ENCODE data around the gene ZNF335.

The ZNF335 gene

GRCh38 chr20:45970646-45971424 lies 1.2 kb downstream of the ZNF335 start:
- TF ChIP-seq CTCF (IDR thresholded peaks at IDR 0.05; ENCODE audit: borderline replicate concordance, extremely low read depth, low read length, poor library complexity, severe bottlenecking): no peak
- TF ChIP-seq EZH2 (IDR thresholded peaks at IDR 0.05; ENCODE audit: borderline replicate concordance, low read depth, low read length, severe bottlenecking): no peak
- no peak overlapping the region for H2AFZ ChIP-seq (ENCODE audit: low read depth, low read length)
- H3K4me2 ChIP-seq (ENCODE audit: insufficient read depth, low read length): peak overlapping the region; percentile 90
- H3K4me1 ChIP-seq (ENCODE audit: insufficient read depth, low read length): peaks cover 35% of the 10 kb centered on the region
- peaks cover 33% of the 10 kb centered on the region for H3K79me2 ChIP-seq (ENCODE audit: insufficient read depth, low read length)
- H4K20me1 ChIP-seq (ENCODE audit: insufficient read depth, low read length): peaks cover 5% of the 10 kb centered on the region
- peak overlapping the region; percentile 82 for H3K9ac ChIP-seq (ENCODE audit: low read depth, low read length)
- DNase-seq (no peak), ATAC-seq (ENCODE audit: insufficient read depth, low read depth) (no peak)
- H3K36me3 ChIP-seq (ENCODE audit: insufficient read depth, low read length): peaks cover 41% of the 10 kb centered on the region
- no peaks in the 10 kb centered on the region for H3K27me3 ChIP-seq (ENCODE audit: insufficient read depth, low read length, poor library complexity)
- H3K27ac ChIP-seq (ENCODE audit: low read length): peak overlapping the region; percentile 100
- H3K4me3 ChIP-seq (ENCODE audit: low read depth in 1 of 2, low read length in 2 of 2): peak overlapping the region; percentile 49 to 88
- H3K9me3 ChIP-seq (ENCODE audit: insufficient read depth, low read length, severe bottlenecking): no peaks in the 10 kb centered on the region

GRCh38 chr20:45969712-45970634 lies 2.0 kb downstream of the ZNF335 start:
- Histone ChIP-seq H3K9me3 (ENCODE audit: insufficient read depth, low read length, severe bottlenecking) (no peaks in the 10 kb centered on the region), H4K20me1 (ENCODE audit: insufficient read depth, low read length) (peaks cover 5% of the 10 kb centered on the region), H3K4me1 (ENCODE audit: insufficient read depth, low read length) (peaks cover 35% of the 10 kb centered on the region), H2AFZ (ENCODE audit: low read depth, low read length) (no peak overlapping the region), H3K9ac (ENCODE audit: low read depth, low read length) (peak overlapping the region; percentile 82), H3K27me3 (ENCODE audit: insufficient read depth, low read length, poor library complexity) (no peaks in the 10 kb centered on the region), H3K4me3 (ENCODE audit: low read depth in 1 of 2, low read length in 2 of 2) (peak overlapping the region in 1 of 2 experiments; percentile 88; a peak in 3 of 4 replicates), H3K4me2 (ENCODE audit: insufficient read depth, low read length) (peak overlapping the region; percentile 90), H3K27ac (ENCODE audit: low read length) (peak overlapping the region; percentile 100), H3K79me2 (ENCODE audit: insufficient read depth, low read length) (peaks cover 33% of the 10 kb centered on the region), H3K36me3 (ENCODE audit: insufficient read depth, low read length) (peaks cover 50% of the 10 kb centered on the region)
- ATAC-seq (ENCODE audit: insufficient read depth, low read depth) (no peak), DNase-seq (peak; percentile 39)
- TF ChIP-seq CTCF (IDR thresholded peaks at IDR 0.05; ENCODE audit: borderline replicate concordance, extremely low read depth, low read length, poor library complexity, severe bottlenecking) (peak; percentile 71), EZH2 (IDR thresholded peaks at IDR 0.05; ENCODE audit: borderline replicate concordance, low read depth, low read length, severe bottlenecking) (no peak)

- Histone ChIP-seq H3K4me2 (ENCODE audit: insufficient read depth, low read length) (peak overlapping the region; percentile 90), H3K9ac (ENCODE audit: low read depth, low read length) (peak overlapping the region; percentile 82), H3K27ac (ENCODE audit: low read length) (0 out of 2 replicates have a peak overlapping the region, but pooled peaks have one; percentile 18), H3K36me3 (ENCODE audit: insufficient read depth, low read length) (peaks cover 58% of the 10 kb centered on the region), H3K27me3 (ENCODE audit: insufficient read depth, low read length, poor library complexity) (no peaks in the 10 kb centered on the region), H3K79me2 (ENCODE audit: insufficient read depth, low read length) (peaks cover 33% of the 10 kb centered on the region), H3K4me3 (ENCODE audit: low read depth in 1 of 2, low read length in 2 of 2) (0 out of 4 replicates have a peak overlapping the region, but pooled peaks of 1 of the 2 experiments have one; percentile 88), H3K9me3 (ENCODE audit: insufficient read depth, low read length, severe bottlenecking) (no peaks in the 10 kb centered on the region), H4K20me1 (ENCODE audit: insufficient read depth, low read length) (peaks cover 5% of the 10 kb centered on the region), H3K4me1 (ENCODE audit: insufficient read depth, low read length) (peaks cover 35% of the 10 kb centered on the region), H2AFZ (ENCODE audit: low read depth, low read length) (no peak overlapping the region)
- DNase-seq (no peak), ATAC-seq (ENCODE audit: insufficient read depth, low read depth) (no peak)
- TF ChIP-seq EZH2 (IDR thresholded peaks at IDR 0.05; ENCODE audit: borderline replicate concordance, low read depth, low read length, severe bottlenecking) (no peak), CTCF (IDR thresholded peaks at IDR 0.05; ENCODE audit: borderline replicate concordance, extremely low read depth, low read length, poor library complexity, severe bottlenecking) (no peak)
Observed at GRCh38 chr20:45968801-45969711, 2.9 kb downstream of the ZNF335 start.

Measured in DND-41 (cell line).